T-cell (primary cell): ENCODE results near the gene GLRB. TPM values are rescaled to one million over a fixed set of nuclear protein-coding genes. Genes with fewer than 3 reads are reported as not detected.

ENCODE experiments used
- ATAC-seq, 4 experiments: fragments of 200-7000 bp in 3 of 4; fragments of 150-1000 bp in 1 of 4; cut with Tn5 transposase; replicated peaks in 1 of 4; 1 replicate in 3 of 4; 2 replicates in 1 of 4; pipeline ENCODE4 v1.10.0; 2021; ENCODE audit warnings: moderate library complexity in 3 of 4, mild to moderate bottlenecking in 2 of 4, moderate number of reproducible peaks in 1 of 4
- CTCF ChIA-PET, 2 donors: fragments of 300-600 bp; sonication (Branson Sonifier 250); formaldehyde crosslinking; loops; one replicate each; lab custom pipeline; 2022; ENCODE audit warnings: antibody characterized with exemption in 2 of 2; lab: Charles Lee
- POLR2A ChIA-PET, 2 donors: fragments of 300-600 bp; sonication (Branson Sonifier 250); formaldehyde crosslinking; loops; one replicate each; lab custom pipeline; 2022; ENCODE audit warnings: antibody characterized with exemption in 2 of 2; lab: Charles Lee
- DNase-seq, 35 experiments: peaks; one replicate each; pipeline versions ENCODE4 v3.0.0 to v3.0.0-alpha.2; 2013 to 2023
- H3K27ac ChIP-seq: one replicate; pipeline ENCODE4 v1.5.1; 2013; ENCODE audit warnings: low read length
- H3K27me3 ChIP-seq, 2 experiments: replicated peaks in 1 of 2; 1 replicate in 1 of 2; 2 replicates in 1 of 2; pipeline versions ENCODE4 v1.6.1 to v1.7.0; 2013; ENCODE audit warnings: low read length in 1 of 2, mixed read lengths in 1 of 2; ENCODE audit not compliant: control insufficient read depth in 2 of 2, insufficient read depth in 2 of 2; ENCODE audit errors: extremely low read depth in 1 of 2
- H3K36me3 ChIP-seq, 2 donors: 1 replicate in 1 of 2; 2 replicates in 1 of 2; pipeline versions ENCODE4 v1.6.1 to v1.7.0; 2013; ENCODE audit warnings: low read length in 1 of 2; ENCODE audit not compliant: control insufficient read depth in 2 of 2, insufficient read depth in 1 of 2; ENCODE audit errors: extremely low read depth in 1 of 2
- H3K4me1 ChIP-seq, 2 experiments: 1 replicate in 1 of 2; 2 replicates in 1 of 2; pipeline versions ENCODE4 v1.6.1 to v1.7.0; 2013; ENCODE audit warnings: low read length in 2 of 2, mixed read lengths in 1 of 2; ENCODE audit not compliant: insufficient read depth in 2 of 2, control insufficient read depth in 1 of 2; ENCODE audit errors: extremely low read depth in 1 of 2
- H3K4me3 ChIP-seq, 2 donors: 1 replicate in 1 of 2; 2 replicates in 1 of 2; pipeline versions ENCODE4 v1.5.1 to v1.7.0; 2013; ENCODE audit warnings: mild to moderate bottlenecking in 2 of 2, low read length in 1 of 2, moderate library complexity in 1 of 2; ENCODE audit not compliant: control insufficient read depth in 1 of 2; ENCODE audit errors: extremely low read depth in 1 of 2
- H3K9me3 ChIP-seq: 2 replicates; pipeline ENCODE4 v1.7.0; 2013
- H3K27ac Mint-ChIP-seq, 2 donors: one replicate each; pipeline ENCODE4 v1.8.0; 2020 to 2021; ENCODE audit warnings: mild to moderate bottlenecking in 2 of 2, mixed read lengths in 2 of 2
- H3K27me3 Mint-ChIP-seq, 2 donors: one replicate each; pipeline ENCODE4 v1.8.0; 2021 to 2022; ENCODE audit warnings: mixed read lengths in 2 of 2
- H3K36me3 Mint-ChIP-seq: one replicate; pipeline ENCODE4 v1.8.0; 2021; ENCODE audit warnings: mixed read lengths
- H3K4me1 Mint-ChIP-seq, 3 donors: one replicate each; pipeline ENCODE4 v1.8.0; 2020 to 2022; ENCODE audit warnings: mixed read lengths in 3 of 3, mild to moderate bottlenecking in 1 of 3
- H3K4me3 Mint-ChIP-seq, 3 donors: one replicate each; pipeline ENCODE4 v1.8.0; 2020 to 2022; ENCODE audit warnings: mild to moderate bottlenecking in 3 of 3, mixed read lengths in 3 of 3, moderate library complexity in 3 of 3
- H3K9me3 Mint-ChIP-seq, 3 donors: one replicate each; pipeline ENCODE4 v1.8.0; 2020 to 2022; ENCODE audit warnings: mixed read lengths in 3 of 3
- WGBS: methylation state at CpG from one replicate; pipeline ENCODE4 v1.1.5; 2013; ENCODE audit warnings: missing lambda C conversion rate; ENCODE audit not compliant: insufficient coverage; 5-methylcytosine and 5-hydroxymethylcytosine counted together
- total RNA-seq, 35 experiments: library from RNA in 6 of 35; stranded (reverse) in 6 of 35; fragments of 120-200 nt in 1 of 35; gene quantifications; one replicate each; pipeline versions ENCODE4 v1.2.1 to v1.2.4 and lab custom pipeline; 2013 to 2026

The GLRB gene
- total RNA-seq, 5 donors from 2014 or later (not counting 1 experiment from before 2014, with no cell fraction given) = not detected

DNA sequence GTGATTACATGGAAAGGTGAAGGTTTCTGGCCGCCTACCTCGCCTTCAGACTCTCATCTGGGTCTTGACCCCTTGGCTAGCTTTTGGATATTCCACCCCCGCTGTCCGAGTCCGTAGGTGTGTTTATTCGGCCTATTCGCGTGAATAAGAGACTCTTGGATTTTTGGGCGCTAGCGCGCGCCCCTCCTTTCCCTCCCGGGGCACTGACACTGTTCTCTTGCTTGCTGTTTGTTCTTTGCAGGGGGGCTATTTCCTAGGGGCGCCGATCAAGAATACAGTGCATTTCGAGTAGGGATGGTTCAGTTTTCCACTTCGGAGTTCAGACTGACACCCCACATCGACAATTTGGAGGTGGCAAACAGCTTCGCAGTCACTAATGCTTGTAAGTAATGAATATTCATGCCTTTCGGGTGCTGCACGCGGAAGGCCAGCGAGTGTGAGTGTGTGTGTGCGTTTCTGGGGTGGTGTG, 145.5 kb downstream of the GLRB start:
- ChIA-PET POLR2A (no interaction called here), CTCF (no interaction called here)
- Histone ChIP-seq H3K9me3 (no peaks in the 10 kb centered on the region), H3K27me3 (peaks cover 12 to 21% of the 10 kb centered on the region in 2 experiments), H3K27ac (no peak overlapping the region), H3K36me3 (no peaks in the 10 kb centered on the region), H3K4me3 (no peak overlapping the region), H3K4me1 (no peaks in the 10 kb centered on the region)
- WGBS = 12% methylated on average over 15 of the region's 24 CpGs
- H3K36me3 Mint-ChIP-seq = peaks cover 3% of the 10 kb centered on the region
- DNase-seq (no peak), ATAC-seq (no peak)
- no peak overlapping the region for H3K4me3 Mint-ChIP-seq
- H3K27me3 Mint-ChIP-seq = peaks cover 26 to 32% of the 10 kb centered on the region in 2 donors
- no peak overlapping the region for H3K27ac Mint-ChIP-seq
- peaks cover 3 to 10% (median 4%) of the 10 kb centered on the region in 3 donors for H3K9me3 Mint-ChIP-seq
- H3K4me1 Mint-ChIP-seq = peaks cover 0 to 1% (median 0%) of the 10 kb centered on the region in 3 donors

Other genes starting within 250 kb of the GLRB start
- 1 to 10 TPM in 1 of 5 donors, under 1 TPM in 4; 0.12 to 1.5 (median 0.47) TPM for gene PDGFC, start 104.4 kb upstream of the GLRB start, total RNA-seq
- gene GRIA2, start 144.6 kb downstream of the GLRB start, total RNA-seq = not detected